GM19043 (cell line): ENCODE data around the gene CD248.
"Not testable (repeated sequence)": the region's sequence is repeated elsewhere in the genome, so short reads cannot be mapped to it uniquely, and the experiment has no call there.

Experiments used
- ATAC-seq: cut with Tn5 transposase; IDR thresholded peaks from one replicate; pipeline ENCODE4 v1.9.1; 2021; ENCODE audit warnings: low read depth; ENCODE audit not compliant: unreplicated experiment

The CD248 gene

DNA sequence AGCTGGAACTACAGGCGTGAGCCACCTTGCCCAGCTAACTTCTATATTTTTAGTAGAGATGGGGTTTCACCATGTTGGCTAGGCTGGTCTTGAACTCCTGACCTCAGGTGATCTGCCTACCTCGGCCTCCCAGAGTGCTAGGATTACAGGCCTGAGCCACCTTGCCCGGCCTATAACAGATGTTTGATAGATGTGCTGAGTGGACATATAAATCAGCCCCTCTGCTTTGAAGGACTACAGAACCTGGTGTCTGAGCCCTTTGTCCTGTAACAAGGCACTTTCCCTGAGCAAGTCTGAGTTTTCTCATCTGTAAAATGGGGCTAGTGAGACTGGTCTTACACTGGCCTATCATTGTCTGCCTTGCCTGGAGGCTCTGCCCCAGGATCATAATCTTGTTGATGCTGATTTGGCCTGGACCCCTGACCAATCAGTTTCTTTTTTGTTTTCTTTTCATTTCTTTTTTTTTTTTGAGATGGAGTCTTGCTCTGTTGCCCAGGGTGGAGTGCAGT is 12.4 kb upstream of the CD248 start:
- ATAC-seq = no peak

DNA sequence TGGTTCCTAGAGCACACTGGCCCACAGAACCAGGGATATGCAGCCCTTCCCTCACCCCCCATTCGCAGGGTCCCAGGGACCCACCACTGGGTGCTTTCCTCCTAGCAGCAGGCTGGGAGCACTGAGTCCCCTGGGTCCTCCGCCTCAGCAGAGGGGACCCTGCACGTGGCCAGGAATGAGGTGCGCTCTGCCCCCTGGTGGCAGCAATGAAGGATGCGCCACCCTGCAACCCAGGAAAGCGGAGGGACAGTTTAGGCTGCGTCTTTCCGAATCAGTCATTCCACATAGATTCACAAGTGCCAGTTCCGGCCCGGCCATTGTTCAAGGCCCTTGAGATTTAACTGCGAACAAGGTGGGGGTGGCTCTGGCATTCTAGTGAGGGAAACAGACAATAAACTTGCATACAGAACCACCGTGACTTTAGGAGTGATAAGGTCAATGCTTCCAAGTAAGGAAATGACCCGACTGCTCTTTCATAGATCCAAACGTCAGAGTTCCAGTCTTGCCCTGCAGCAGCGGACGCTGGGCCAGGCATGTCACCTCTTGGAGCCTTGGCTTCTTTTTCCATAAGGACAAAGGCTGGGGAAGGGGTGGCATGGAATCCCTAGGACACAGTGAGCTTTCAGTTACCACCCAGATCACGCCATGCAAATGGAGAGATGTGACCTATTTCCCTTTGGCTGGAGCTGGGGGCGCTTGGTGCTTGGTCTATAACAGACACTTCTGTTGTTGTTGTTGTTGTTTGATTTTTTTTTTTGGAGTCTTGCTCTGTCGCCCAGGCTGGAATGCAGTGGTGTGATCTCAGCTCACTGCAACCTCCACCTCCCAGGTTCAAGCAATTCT is 11.7 kb upstream of the CD248 start:
- no peak for ATAC-seq

DNA sequence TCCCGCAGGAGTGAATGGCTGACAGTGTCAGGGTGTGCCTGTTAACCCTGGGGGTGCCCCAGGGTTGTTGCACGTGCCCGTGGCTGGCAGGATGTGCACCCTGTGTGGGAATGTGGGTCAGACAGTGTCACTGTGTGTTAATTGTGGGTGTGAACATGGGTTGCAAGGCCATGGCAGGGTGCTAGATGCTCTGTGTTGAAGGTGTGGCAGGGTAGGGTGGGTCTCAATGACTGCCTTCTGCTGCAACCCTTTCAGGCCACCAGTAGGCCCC is 11.1 kb upstream of the CD248 start:
- ATAC-seq = no peak

DNA sequence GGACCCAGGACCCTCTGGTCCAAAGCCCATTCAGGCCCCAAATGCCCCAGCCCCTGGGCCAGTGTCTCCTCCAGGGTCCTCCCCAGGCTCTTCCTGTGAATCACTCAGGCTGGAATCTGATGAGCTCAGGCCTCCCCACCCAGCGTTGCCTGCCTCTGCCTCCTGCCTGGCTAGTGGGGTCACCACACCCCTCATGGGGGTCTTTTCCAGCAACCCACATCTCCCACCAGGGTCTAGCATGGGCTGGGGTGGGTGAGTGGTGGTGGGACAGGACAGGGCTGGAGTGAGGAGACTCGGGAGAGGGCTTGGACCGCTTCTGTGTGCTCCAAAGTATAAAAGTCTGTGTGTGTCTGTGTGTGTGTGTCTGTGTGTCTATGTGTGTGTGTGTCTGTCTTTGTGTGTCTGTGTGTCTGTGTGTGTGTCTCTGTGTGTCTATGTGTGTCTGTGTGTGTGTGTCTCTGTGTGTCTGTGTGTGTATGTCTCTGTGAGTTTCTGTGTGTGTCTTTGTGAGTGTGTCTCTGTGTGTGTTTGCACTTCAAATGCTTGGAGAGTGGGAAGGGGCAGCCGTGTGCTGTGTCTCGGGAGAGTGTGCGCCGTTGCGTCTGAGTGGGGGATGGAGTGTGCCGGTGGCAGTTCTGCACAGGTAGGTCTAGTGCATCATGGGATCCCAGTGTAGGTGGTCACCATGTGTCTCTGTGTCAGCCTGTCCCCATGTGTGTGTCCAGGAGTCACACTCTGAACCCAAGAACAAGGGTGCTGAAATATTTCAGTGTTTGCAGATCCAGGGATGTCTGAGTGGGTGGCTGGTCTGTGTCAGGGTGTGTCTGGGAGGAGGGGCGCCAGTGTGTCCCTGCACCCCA is 10.6 kb upstream of the CD248 start:
- ATAC-seq = no peak

DNA sequence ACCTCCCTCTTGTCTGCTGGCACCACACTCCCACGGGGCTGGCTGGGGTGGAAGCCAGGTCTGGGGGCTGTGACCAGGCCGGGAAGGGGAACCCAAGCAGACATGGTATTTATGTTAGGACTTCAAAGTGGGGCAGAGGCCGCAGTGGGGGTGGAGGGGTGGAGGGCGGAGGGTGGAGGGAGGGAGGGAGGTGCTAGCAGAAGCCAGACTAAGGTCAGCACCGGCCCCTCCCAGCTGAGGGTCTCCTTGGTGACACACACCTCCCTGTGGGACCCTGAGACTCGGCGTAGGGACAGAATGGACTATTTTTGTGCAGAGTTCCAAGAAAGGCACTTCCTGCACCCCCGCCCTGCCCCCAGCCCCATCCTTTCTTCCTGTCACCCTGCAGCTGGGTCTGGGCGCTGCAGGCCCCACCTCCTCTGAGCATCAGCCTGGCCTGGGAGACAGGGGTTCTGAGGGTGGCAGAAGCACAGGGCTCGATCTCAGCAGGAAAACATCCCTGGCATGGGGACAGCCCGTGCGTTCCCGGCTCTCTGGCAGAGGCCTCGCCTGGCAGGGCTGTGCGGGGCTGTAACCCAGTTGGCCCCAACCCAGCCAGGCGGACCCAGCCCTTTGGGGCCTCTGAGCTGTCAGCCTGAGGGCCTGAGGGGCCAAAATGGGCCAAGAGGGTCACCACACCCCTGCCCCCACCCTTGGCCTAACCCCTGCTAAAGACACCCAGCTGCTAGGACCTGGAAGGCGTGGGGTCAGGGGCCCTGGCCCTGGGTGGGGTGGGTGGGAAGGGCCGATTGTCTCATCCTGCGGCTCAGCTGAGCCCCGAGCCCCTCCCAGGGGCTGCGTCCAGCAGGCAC is 9.6 kb upstream of the CD248 start:
- ATAC-seq = no peak

DNA sequence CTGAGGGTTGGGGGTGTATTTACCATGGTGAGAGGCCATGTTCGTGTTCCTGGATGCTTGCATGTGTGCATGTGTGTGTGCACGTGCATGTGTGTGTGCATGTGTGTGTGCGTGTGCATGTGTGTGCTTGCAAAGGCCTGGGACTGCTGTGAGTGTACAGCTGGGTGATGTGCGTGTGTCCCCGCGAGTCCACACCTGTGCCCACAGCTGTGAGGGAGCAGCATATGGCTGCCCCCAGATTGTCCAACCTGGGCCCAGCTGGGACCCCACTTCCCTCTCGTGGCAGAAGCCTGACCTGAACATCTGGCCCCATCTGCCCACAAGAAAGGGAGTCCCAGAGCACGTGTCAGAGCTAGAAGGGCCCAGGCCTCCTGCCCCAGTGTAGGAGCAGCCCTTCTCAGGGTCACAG is 8.4 kb upstream of the CD248 start:
- ATAC-seq = no peak

DNA sequence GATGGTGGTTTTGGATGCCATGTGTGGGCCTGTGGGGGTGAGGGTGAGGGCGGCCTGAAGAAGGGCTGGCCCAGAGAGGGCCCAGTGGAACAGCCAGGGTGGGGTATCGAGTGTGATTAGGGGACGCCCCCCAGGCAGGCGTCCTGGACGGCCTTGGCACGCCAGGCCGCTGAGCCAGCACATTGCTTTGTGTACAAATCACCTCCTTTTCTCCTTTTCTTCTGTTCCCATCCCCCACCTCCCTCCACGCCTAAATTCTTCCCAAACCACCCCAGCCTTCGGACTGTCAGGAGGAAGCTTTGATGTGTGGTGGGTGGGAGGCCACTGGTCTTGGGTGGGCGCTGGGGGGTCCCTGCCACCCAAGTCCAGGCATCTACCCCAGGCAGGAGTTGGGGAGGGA is 7.8 kb upstream of the CD248 start:
- ATAC-seq = no peak

DNA sequence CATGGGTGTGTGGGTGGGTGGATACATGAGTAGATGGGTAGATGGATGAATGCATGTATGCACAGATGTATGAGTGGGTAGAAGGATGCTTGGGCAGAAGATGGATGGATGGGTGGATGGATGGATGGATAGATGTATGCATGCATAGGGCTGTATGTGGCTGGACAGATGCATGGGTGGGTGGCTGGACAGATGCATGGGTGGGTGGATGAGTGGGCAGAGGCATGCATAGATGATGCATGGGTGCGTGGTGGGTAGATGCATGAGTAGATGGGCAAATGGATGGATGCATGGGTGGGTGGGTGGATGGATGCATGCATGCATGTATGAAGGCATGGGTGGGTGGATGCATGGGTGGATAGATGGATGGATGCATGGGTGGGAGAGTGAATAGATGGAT is 6.8 kb upstream of the CD248 start:
- ATAC-seq = no peak

DNA sequence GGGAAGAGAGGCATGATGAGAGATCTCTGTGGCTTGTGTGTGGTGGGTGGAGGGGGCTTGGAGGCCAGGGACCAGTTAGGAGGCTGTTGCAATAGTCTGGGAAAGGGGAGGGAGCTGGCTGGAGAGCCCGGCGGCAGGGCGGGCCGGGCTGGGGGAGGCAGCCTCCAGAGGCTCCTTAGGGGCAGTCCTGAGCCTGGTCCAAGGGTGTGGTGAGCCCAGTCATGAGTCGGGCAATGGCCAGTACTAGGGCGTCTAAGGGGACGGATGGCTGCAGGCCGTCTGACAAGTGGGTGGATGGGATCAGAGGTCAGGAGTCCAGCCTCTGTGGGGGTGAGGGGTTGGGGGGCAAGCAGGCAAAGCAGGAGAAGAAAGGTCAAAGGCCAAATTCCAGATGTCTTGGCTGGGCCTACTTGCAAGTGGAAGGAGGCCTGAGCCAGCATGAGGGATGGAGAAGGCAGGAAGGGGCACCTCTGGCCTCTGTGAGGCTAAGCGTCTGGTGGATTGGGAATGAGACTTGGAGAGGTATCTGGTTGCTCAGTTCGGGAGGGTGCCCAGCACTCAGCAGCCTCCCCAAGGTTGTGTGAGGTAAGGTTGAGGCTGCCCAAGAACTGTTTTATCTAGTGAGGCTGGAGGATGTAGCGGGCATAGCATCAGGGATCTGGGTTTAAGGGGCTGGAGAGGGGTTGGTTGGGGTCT is 6.0 kb upstream of the CD248 start:
- no peak for ATAC-seq

DNA sequence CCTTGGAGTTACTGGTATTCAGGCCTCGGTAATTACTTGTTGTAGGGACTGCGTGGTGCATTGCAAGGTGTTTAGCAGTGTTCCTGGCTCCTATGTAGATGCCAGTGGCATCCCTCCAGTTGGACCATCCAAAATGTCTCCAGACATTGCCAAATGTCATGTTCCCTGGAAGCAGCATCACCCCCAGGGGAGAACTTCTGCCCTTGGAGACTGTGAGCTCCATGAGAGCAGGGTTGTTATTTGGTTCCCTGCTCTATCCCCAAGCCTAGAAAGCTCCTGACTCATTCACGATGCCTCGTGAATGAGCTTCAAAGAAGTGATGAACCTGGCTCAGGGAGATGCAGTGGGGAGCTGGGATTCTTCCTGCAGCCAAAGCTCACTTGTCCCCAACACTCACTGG is 4.8 kb upstream of the CD248 start:
- no peak for ATAC-seq

DNA sequence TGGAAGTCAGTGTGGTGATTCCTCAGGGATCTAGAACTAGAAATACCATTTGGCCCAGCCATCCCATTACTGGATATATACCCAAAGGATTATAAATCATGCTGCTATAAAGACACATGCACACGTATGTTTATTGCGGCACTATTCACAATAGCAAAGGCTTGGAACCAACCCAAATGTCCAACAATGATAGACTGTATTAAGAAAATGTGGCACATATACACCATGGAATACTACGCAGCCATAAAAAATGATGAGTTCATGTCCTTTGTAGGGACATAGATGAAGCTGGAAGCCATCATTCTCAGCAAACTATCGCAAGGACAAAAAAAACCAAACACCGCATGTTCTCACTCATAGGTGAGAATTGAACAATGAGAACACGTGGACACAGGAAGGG is 3.9 kb upstream of the CD248 start:
- ATAC-seq = not testable (repeated sequence)

DNA sequence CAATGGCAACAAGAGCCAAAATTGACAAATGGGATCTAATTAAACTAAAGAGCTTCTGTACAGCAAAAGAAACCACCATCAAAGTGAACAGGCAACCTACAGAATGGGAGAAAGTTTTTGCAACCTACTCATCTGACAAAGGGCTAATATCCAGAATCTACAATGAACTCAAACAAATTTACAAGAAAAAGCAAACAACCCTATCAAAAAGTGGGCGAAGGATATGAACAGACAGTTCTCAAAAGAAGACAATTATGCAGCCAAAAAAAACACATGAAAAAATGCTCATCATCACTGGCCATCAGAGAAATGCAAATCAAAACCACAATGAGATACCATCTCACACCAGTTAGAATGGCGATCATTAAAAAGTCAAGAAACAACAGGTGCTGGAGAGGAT is 3.4 kb upstream of the CD248 start:
- ATAC-seq = not testable (repeated sequence)

DNA sequence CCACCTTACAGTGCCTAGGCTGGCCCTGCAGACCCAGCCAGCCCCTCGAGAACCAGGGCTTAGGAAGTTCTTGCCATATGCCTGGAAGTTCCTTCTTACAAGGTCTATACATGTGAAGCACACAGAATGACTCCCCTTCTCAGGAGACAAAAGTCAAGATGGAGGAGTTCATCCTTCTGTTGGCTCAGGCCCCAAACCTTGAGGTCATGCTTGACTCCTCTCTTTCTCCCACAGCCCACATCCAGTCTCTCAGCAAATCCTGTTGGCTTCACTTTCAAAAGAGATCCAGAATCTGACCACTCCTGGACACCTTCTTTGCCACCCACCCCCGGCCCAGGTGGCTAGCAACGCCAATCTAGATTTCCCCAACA is 1.7 kb upstream of the CD248 start:
- no peak for ATAC-seq

DNA sequence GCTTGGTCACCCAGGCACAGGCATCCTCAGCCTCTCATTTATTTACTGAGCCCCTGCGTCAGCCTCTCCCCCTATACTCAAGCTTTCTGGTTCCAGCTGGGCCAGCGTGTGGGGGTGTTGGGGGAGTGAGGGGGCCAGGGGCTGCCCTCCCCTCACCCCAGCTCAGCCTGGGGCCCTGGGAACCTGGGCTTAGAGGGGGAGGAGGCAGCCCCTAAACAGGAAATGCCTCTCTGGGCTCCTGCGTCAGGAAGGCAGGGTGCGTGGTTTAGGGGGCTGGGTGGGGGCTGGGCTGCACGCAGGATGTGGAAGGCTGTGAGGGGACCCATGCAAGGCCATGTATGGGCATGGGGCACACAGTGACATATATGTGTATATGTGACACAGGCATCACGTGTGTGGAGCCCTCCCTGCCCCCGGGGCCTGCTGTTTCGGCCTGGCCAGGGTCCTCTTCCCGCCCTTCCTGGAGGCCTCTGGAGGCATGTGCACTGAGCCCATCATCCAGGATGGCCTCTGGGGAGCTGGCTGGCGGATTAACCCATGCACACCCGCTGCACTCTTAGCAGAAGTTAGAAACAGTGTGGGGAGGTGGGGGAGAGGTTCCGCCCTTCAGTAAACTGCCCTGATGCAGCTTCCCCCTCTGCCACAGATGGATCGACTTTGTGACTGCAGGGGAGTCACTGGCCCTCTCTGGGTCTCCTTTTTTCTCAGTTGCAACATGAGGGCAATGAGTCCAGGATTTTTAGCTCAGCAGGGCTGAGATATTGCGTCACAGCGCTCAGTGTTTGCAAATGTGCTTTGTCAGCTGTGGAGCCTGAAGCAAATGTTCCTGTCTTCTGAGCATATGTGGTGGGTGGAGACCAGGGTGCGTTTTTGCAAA is 1.1 kb upstream of the CD248 start:
- no peak for ATAC-seq

DNA sequence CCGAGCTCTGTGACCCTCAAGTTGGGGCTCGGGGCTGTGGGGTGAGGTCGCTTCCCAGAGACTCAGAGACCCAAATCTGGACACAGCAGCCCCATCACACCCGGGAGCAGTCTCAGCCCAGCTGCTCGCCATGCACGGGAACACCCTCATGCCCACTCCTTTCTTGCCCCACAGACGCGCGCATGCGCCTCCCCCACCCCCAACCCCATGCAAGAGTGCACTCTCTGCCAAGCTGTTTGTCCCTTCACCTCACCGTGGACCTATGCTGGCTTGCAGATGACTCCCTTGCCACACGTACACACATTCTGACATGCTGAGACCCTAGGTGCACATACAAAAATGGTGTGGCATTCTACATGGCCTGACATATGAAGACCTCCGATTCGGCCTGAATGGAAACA is 478 bp upstream of the CD248 start:
- ATAC-seq = no peak

DNA sequence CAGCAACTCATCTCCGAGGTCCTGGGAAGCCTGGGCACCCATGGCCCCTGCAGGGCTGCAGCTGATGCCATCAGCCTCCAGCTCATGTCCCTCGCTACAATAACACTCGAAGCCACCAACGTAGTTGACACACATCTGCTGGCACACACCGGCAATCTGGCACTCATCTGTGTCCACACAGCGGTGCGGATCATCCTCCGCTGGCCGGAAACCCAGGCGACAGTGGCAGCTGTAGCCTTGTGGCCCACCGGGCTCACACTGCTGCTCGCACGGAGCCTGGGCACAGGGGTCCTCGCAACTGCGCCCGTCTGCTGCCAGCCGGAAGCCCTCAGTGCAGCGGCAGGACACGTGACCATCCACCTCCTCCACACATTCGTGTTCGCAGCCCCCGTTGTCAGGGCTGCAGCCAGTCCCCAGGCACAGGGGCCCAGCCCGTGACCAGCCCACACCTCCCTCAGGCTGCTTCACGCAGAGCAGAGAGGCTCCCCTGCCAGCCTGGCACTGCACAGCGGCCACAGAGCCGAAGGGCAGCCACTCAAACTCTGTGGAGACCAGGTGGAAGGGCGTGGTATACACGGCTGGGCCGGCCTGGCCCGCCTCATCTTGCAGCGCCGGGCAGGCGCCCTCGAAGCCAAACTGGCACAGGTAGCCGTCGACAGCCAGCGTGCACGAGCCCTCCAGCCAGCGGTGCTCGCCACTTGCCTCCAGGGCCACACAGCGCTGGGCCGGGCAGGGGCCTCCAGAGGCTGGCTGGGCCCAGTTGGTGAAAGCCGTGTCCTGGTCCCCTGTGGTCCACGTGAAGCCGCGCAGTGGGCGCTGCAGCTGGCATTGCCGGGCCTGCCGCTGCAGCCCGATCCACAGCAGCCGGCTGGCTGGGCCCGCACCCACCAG is 678 bp downstream of the CD248 start:
- ATAC-seq = no peak

DNA sequence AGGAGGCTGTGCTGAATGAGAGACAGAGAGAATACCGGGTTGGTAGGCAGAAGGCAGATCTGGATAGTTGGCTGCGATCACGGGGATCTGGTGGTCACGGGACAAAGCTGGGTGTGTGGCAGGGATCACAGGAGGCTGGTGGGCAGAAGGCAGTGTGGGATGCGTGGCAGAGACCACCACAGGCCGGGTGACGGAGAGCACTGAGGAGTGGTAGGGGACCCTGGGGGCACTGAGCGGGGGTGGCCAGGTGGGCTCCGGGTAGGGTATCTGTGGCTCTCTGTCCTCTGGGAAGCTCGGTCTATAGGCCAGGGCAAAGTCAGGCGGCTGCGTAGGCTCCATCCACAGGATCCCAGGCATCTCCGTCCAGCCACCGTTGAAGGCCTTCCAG is 1.4 kb downstream of the CD248 start:
- ATAC-seq = no peak
